Stimulated activated CD4-positive, alpha-beta T cell treated with anti-CD3 and anti-CD28 coated beads, Interleukin-12 subunit alpha, Interleukin-12 subunit beta, amount 100 ng/mL, for 48 hours (primary cell): Measurements from ENCODE around the gene PARS2.
A peak's percentile ranks its signal among the peaks of the same experiment; 100 is the strongest.

Experiments
- DNase-seq, 3 donors: peaks; one replicate each; pipeline ENCODE4 v3.0.0-alpha.2; 2020; ENCODE audit warnings: low read depth in 2 of 3, low spot score in 1 of 3

Gene PARS2

GRCh38 chr1:54764133-54764921 lies at the start of gene PARS2:
PARS2 (minus strand) TSS chr1:54764523; CDS start chr1:54759161, 5,362 bp downstream.
- DNase-seq = peak; percentile 91 to 96 (median 91)

- no peak for DNase-seq
Observed at GRCh38 chr1:54814126-54814498, 49.8 kb upstream of the PARS2 start.

GRCh38 chr1:54813485-54814125 lies 49.3 kb upstream of the PARS2 start:
- no peak for DNase-seq

GRCh38 chr1:54812801-54813484 lies 48.6 kb upstream of the PARS2 start:
- no peak for DNase-seq

- no peak for DNase-seq
Observed at GRCh38 chr1:54811739-54812655, 47.7 kb upstream of the PARS2 start.

- DNase-seq = no peak
Observed at GRCh38 chr1:54811066-54811465, 46.7 kb upstream of the PARS2 start.

- DNase-seq = peak; percentile 52 to 71 (median 64)
Observed at GRCh38 chr1:54810153-54810942, 46.0 kb upstream of the PARS2 start.

GRCh38 chr1:54809496-54810074 lies 45.3 kb upstream of the PARS2 start:
- no peak for DNase-seq

GRCh38 chr1:54808443-54809207 lies 44.3 kb upstream of the PARS2 start:
- DNase-seq = no peak

- DNase-seq = no peak
Observed at GRCh38 chr1:54807756-54808155, 43.4 kb upstream of the PARS2 start.

- no peak for DNase-seq
Observed at GRCh38 chr1:54806931-54807611, 42.7 kb upstream of the PARS2 start.

GRCh38 chr1:54805981-54806381 lies 41.7 kb upstream of the PARS2 start:
- DNase-seq = no peak

GRCh38 chr1:54805466-54805865 lies 41.1 kb upstream of the PARS2 start:
- DNase-seq = no peak

GRCh38 chr1:54804471-54805132 lies 40.3 kb upstream of the PARS2 start:
- DNase-seq = peak in 1 of 3 donors; percentile 20

- DNase-seq = no peak
Observed at GRCh38 chr1:54803761-54804470, 39.6 kb upstream of the PARS2 start.

- DNase-seq = peak; percentile 47 to 61 (median 53)
Observed at GRCh38 chr1:54800899-54801759, 36.8 kb upstream of the PARS2 start, which contains the start of gene TTC22. TTC22 (minus strand) TSS chr1:54801323; CDS start chr1:54801163, 160 bp downstream.
